ENCODE results near the gene RSPH1. TPM values are rescaled to one million over a fixed set of nuclear protein-coding genes. Genes with fewer than 3 reads are reported as not detected.
"Not testable (repeated sequence)": the region's sequence is repeated elsewhere in the genome, so short reads cannot be mapped to it uniquely, and the experiment has no call there.

RSPH1 gene
- total RNA-seq, 6 experiments from 2014 or later: 0.18 to 0.55 (median 0.22) TPM; not detected in 1

DNA sequence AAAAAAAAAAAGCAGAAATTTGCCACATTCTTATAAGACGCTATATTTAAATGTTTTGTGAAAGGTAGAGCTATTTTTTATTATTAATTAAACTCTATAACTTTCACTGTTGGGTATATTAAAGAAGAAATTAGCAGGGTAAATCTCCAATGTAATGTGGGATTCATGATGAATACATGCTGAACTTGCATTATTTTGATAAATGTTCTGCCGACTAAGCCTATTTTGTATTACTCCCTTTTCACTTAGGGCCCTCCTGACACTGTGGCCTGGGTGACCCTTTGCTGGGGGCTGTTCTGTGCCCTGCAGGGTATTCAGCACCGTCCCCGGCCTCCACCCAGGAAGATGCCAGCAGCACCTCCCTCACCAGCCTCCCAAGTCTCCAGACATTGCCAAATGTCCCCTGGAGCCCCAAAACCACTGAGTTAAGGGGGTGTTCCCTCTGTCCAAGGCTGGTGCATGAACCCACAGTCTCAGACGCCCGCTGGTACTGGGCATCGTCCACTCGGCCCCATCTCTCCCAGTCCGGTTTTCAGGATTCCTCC is 22.5 kb downstream of the RSPH1 start:
- Histone ChIP-seq H3K9me3 (no peaks in the 10 kb centered on the region), H3K4me3 (no peak overlapping the region), H3K36me3 (no peaks in the 10 kb centered on the region), H3K27me3 (no peaks in the 10 kb centered on the region), H3K27ac (no peak overlapping the region), H3K4me1 (peaks cover 0 to 15% (median 0%) of the 10 kb centered on the region in 4 donors)
- TF ChIP-seq POLR2A (IDR thresholded peaks at IDR 0.05): no peak
- TF ChIP-seq, protein P1, sequence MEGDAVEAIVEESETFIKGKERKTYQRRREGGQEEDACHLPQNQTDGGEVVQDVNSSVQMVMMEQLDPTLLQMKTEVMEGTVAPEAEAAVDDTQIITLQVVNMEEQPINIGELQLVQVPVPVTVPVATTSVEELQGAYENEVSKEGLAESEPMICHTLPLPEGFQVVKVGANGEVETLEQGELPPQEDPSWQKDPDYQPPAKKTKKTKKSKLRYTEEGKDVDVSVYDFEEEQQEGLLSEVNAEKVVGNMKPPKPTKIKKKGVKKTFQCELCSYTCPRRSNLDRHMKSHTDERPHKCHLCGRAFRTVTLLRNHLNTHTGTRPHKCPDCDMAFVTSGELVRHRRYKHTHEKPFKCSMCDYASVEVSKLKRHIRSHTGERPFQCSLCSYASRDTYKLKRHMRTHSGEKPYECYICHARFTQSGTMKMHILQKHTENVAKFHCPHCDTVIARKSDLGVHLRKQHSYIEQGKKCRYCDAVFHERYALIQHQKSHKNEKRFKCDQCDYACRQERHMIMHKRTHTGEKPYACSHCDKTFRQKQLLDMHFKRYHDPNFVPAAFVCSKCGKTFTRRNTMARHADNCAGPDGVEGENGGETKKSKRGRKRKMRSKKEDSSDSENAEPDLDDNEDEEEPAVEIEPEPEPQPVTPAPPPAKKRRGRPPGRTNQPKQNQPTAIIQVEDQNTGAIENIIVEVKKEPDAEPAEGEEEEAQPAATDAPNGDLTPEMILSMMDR (IDR thresholded peaks at IDR 0.05): no peak
- 77% methylated on average over 5 of the region's 9 CpGs for WGBS (ENCODE audit: insufficient coverage, low coverage, low lambda C conversion rate, missing lambda C conversion rate)
- intact Hi-C loops (cut with DNase I): no loop called here
- ATAC-seq (no peak), DNase-seq (no peak)

DNA sequence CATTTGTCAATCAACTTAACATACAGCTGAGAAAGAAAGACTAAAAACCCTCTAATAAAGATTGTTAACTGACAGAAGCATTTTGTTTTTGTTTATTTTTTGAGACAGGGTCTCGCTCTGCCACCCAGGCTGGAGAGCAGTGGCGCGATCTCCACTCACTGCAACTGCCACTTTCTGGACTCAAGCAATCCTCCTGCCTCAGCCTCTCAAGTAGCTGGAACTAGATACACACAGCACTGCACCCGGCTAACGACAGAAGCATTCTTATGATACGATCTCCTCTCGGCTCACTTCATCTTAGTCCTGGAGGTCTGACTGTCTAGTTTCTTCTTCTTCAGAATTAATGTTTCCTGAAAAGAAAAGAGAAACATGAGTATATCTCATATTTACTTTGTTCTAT is 23.5 kb downstream of the RSPH1 start:
- intact Hi-C loops (cut with DNase I): no loop called here
- H3K27ac ChIP-seq: no peak overlapping the region
- peaks cover 0 to 18% (median 0%) of the 10 kb centered on the region in 4 donors for H3K4me1 ChIP-seq
- ATAC-seq (no peak), DNase-seq (peak in 2 of 3 donors; percentile 6 to 10)
- WGBS (ENCODE audit: insufficient coverage, low coverage, low lambda C conversion rate, missing lambda C conversion rate): 83% methylated on average over 7 of the region's 7 CpGs
- H3K9me3 ChIP-seq: no peaks in the 10 kb centered on the region
- no peaks in the 10 kb centered on the region for H3K36me3 ChIP-seq
- H3K27me3 ChIP-seq: no peaks in the 10 kb centered on the region
- no peak for TF ChIP-seq POLR2A (IDR thresholded peaks at IDR 0.05)
- TF ChIP-seq, protein P1 (IDR thresholded peaks at IDR 0.05): no peak
- no peak overlapping the region for H3K4me3 ChIP-seq

DNA sequence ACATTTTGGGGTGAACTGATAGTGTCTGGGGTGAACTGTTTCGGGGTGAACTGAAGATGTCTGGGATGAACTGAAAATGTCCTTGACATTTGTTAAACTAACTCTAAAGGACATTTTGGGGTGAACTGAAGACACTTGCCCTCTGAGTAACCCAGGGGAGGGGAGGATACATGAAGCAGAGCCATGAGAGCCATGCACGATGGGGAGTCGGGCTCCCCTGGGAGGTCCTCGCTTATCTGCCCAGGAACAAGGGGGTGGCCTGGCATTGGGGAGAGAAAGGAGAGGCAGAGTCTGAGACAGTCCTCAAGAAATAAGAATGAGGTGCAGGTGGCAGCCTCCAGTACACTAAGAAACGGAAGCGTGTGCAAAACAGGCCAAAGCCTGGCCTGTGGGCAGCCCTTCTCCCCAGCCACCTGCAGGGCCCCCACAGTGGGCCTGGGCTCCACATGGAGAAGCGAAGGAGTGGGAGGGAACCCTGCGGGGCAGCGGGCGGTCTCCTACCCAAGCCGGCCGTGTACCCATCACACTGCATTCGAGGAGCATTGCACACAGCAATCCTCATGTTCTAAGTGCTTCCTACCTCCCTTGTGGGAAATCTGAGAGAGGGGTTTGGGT is 24.2 kb downstream of the RSPH1 start:
- DNase-seq (peak in 2 of 3 donors; percentile 31 to 37), ATAC-seq (no peak)
- Histone ChIP-seq H3K4me3 (no peak overlapping the region), H3K36me3 (no peaks in the 10 kb centered on the region), H3K27ac (no peak overlapping the region), H3K4me1 (peaks cover 0 to 21% (median 0%) of the 10 kb centered on the region in 4 donors), H3K27me3 (no peaks in the 10 kb centered on the region), H3K9me3 (no peaks in the 10 kb centered on the region)
- 94% methylated on average over 7 of the region's 13 CpGs for WGBS (ENCODE audit: insufficient coverage, low coverage, low lambda C conversion rate, missing lambda C conversion rate)
- TF ChIP-seq POLR2A (IDR thresholded peaks at IDR 0.05): no peak
- TF ChIP-seq, protein P1 (IDR thresholded peaks at IDR 0.05): no peak
- intact Hi-C loops (cut with DNase I): no loop called here

DNA sequence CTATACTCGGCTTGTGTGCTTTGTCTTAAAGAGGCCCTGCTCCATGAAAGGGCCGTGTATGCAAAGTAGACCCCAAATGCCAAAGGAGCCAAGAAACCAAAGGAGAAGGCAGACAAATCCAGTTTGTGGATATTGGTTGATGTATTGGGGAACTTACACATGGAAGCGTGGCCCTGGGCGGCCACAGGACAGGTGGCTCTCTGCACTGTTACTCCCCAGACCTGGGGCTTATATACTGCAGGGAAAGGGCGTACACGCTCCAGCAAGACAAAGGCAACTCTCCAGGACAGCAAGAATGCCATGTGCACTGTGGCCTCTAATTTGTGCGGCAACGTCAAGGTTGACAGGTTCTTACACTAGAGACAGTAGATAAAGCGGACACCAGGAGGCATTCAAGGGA is 24.8 kb downstream of the RSPH1 start:
- Histone ChIP-seq H3K36me3 (no peaks in the 10 kb centered on the region), H3K27ac (no peak overlapping the region), H3K4me1 (peaks cover 0 to 21% (median 0%) of the 10 kb centered on the region in 4 donors), H3K9me3 (no peaks in the 10 kb centered on the region), H3K27me3 (no peaks in the 10 kb centered on the region), H3K4me3 (no peak overlapping the region)
- DNase-seq: peak in 2 of 3 donors; percentile 11 to 28
- WGBS (ENCODE audit: insufficient coverage, low coverage, low lambda C conversion rate, missing lambda C conversion rate): 94% methylated on average over 8 of the region's 9 CpGs
- intact Hi-C loops (cut with DNase I): no loop called here
- TF ChIP-seq POLR2A (IDR thresholded peaks at IDR 0.05): no peak
- TF ChIP-seq, protein P1 (IDR thresholded peaks at IDR 0.05): no peak
- ATAC-seq: no peak

DNA sequence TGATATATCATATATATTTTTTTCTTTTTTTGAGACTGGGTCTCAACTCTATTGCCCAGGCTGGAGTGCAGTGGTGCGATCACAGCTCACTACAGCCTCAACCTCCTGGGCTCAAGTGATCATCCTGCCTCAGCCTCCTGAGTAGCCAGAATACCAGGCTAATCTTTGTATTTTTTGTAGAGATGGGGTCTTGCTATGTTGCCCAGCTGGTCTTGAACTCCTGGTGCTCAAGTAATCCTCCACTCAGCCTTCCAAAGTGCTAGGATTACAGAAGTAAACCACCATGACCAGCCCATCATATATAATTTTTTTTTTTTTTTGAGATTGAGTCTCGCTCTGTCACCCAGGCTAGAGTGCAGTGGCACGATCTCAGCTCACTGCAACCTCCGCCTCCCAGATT is 26.3 kb downstream of the RSPH1 start:
- H3K9me3 ChIP-seq; intact Hi-C loops (cut with DNase I); ATAC-seq; H3K4me3 ChIP-seq; H3K27me3 ChIP-seq; H3K36me3 ChIP-seq; H3K27ac ChIP-seq: not testable (repeated sequence)
- peak in 2 of 3 donors; percentile 1 to 5 for DNase-seq
- WGBS (ENCODE audit: insufficient coverage, low coverage, low lambda C conversion rate, missing lambda C conversion rate): 100% methylated on average over 4 of the region's 4 CpGs
- peaks cover 0 to 32% (median 6%) of the 10 kb centered on the region in 4 donors for H3K4me1 ChIP-seq
